Neuronal stem cell (in vitro differentiated cells): ENCODE data around the gene PA2G4.
"Not testable (repeated sequence)": the region's sequence is repeated elsewhere in the genome, so short reads cannot be mapped to it uniquely, and the experiment has no call there.

Experiments used
- DNase-seq: peaks from one replicate; pipeline ENCODE4 v3.0.0-alpha.2; 2013; ENCODE audit warnings: low spot score
- H2AFZ ChIP-seq: one replicate; pipeline ENCODE4 v1.6.1; 2013; ENCODE audit warnings: mild to moderate bottlenecking, low read length, inconsistent platforms
- H2AK5ac ChIP-seq: 2 replicates; pipeline ENCODE4 v1.6.1; 2013; ENCODE audit warnings: low read depth, mild to moderate bottlenecking, inconsistent platforms, low read length, moderate library complexity, mixed read lengths
- H2BK120ac ChIP-seq: 2 replicates; pipeline ENCODE4 v1.6.1; 2013; ENCODE audit warnings: low read depth, mild to moderate bottlenecking, inconsistent platforms, low read length, moderate library complexity, mixed read lengths
- H2BK12ac ChIP-seq: one replicate; pipeline ENCODE4 v1.6.1; 2013; ENCODE audit warnings: low read length, inconsistent platforms
- H2BK15ac ChIP-seq: 2 replicates; pipeline ENCODE4 v1.6.1; 2013; ENCODE audit warnings: mild to moderate bottlenecking, low read length, inconsistent platforms, mixed read lengths
- H2BK5ac ChIP-seq: one replicate; pipeline ENCODE4 v1.6.1; 2013; ENCODE audit warnings: inconsistent platforms, mild to moderate bottlenecking, low read length, moderate library complexity
- H3K14ac ChIP-seq: one replicate; pipeline ENCODE4 v1.6.1; 2013; ENCODE audit warnings: low read length, inconsistent platforms
- H3K18ac ChIP-seq: 2 replicates; pipeline ENCODE4 v1.6.1; 2013; ENCODE audit warnings: low read length, inconsistent platforms
- H3K23ac ChIP-seq: 2 replicates; pipeline ENCODE4 v1.6.1; 2013; ENCODE audit warnings: low read depth, mild to moderate bottlenecking, mixed read lengths, low read length, inconsistent platforms; ENCODE audit not compliant: poor library complexity
- H3K27ac ChIP-seq: replicated peaks from 3 replicates; pipeline ENCODE4 v1.5.1; 2013; ENCODE audit warnings: low read length, inconsistent platforms
- H3K27me3 ChIP-seq, 3 experiments: 2 replicates each; pipeline ENCODE4 v1.6.1; 2013; ENCODE audit warnings: low read length in 3 of 3, mild to moderate bottlenecking in 2 of 3, inconsistent platforms in 1 of 3, low read depth in 1 of 3, mixed read lengths in 1 of 3, moderate library complexity in 1 of 3; ENCODE audit not compliant: control insufficient read depth in 3 of 3, insufficient read depth in 3 of 3
- H3K36me3 ChIP-seq, 2 donors: replicated peaks in 1 of 2; 2 replicates each; pipeline ENCODE4 v1.6.1; 2013; ENCODE audit warnings: low read length in 2 of 2; ENCODE audit not compliant: control insufficient read depth in 2 of 2, insufficient read depth in 2 of 2
- H3K4ac ChIP-seq: 2 replicates; pipeline ENCODE4 v1.6.1; 2013; ENCODE audit warnings: inconsistent platforms, mild to moderate bottlenecking, low read length, moderate library complexity
- H3K4me1 ChIP-seq, 2 donors: 1 replicate in 1 of 2; 2 replicates in 1 of 2; pipeline ENCODE4 v1.6.1; 2013; ENCODE audit warnings: low read length in 2 of 2, low read depth in 1 of 2; ENCODE audit not compliant: control insufficient read depth in 2 of 2, insufficient read depth in 1 of 2
- H3K4me2 ChIP-seq: one replicate; pipeline ENCODE4 v1.6.1; 2013; ENCODE audit warnings: mild to moderate bottlenecking, low read length, inconsistent platforms; ENCODE audit not compliant: insufficient read depth, poor library complexity, severe bottlenecking
- H3K4me3 ChIP-seq, 2 donors: 2 replicates each; pipeline ENCODE4 v1.5.1; 2013; ENCODE audit warnings: low read length in 2 of 2, mild to moderate bottlenecking in 2 of 2, inconsistent platforms in 1 of 2, moderate library complexity in 1 of 2
- H3K79me1 ChIP-seq: one replicate; pipeline ENCODE4 v1.6.1; 2013; ENCODE audit warnings: low read depth, mild to moderate bottlenecking, inconsistent platforms, low read length, moderate library complexity
- H3K9ac ChIP-seq: one replicate; pipeline ENCODE4 v1.6.1; 2013; ENCODE audit warnings: mild to moderate bottlenecking, low read depth, low read length, inconsistent platforms; ENCODE audit not compliant: poor library complexity
- H3K9me3 ChIP-seq, 2 donors: replicated peaks in 1 of 2; 2 replicates each; pipeline versions ENCODE3 to v1.6.1; 2013; ENCODE audit warnings: low read length in 2 of 2, mild to moderate bottlenecking in 2 of 2, inconsistent platforms in 1 of 2, low read depth in 1 of 2, mixed read lengths in 1 of 2, moderate library complexity in 1 of 2; ENCODE audit not compliant: control insufficient read depth in 2 of 2, insufficient read depth in 1 of 2
- H4K8ac ChIP-seq: one replicate; pipeline ENCODE4 v1.6.1; 2013; ENCODE audit warnings: low read depth, mild to moderate bottlenecking, inconsistent platforms, low read length, moderate library complexity
- H4K91ac ChIP-seq: one replicate; pipeline ENCODE4 v1.6.1; 2013; ENCODE audit warnings: low read length, low read depth, mild to moderate bottlenecking, inconsistent platforms; ENCODE audit not compliant: poor library complexity
- WGBS, 2 donors: extraction: QIAGEN DNeasy Blood & Tissue Kit; methylation state at CpG; one replicate each; pipeline ENCODE4 v1.1.7; 2013; ENCODE audit warnings: missing lambda C conversion rate in 2 of 2, mixed read lengths in 1 of 2; ENCODE audit not compliant: insufficient read length in 2 of 2, insufficient replicate concordance in 1 of 2; ENCODE audit errors: extremely low coverage in 2 of 2; 5-methylcytosine and 5-hydroxymethylcytosine counted together

The PA2G4 gene

DNA sequence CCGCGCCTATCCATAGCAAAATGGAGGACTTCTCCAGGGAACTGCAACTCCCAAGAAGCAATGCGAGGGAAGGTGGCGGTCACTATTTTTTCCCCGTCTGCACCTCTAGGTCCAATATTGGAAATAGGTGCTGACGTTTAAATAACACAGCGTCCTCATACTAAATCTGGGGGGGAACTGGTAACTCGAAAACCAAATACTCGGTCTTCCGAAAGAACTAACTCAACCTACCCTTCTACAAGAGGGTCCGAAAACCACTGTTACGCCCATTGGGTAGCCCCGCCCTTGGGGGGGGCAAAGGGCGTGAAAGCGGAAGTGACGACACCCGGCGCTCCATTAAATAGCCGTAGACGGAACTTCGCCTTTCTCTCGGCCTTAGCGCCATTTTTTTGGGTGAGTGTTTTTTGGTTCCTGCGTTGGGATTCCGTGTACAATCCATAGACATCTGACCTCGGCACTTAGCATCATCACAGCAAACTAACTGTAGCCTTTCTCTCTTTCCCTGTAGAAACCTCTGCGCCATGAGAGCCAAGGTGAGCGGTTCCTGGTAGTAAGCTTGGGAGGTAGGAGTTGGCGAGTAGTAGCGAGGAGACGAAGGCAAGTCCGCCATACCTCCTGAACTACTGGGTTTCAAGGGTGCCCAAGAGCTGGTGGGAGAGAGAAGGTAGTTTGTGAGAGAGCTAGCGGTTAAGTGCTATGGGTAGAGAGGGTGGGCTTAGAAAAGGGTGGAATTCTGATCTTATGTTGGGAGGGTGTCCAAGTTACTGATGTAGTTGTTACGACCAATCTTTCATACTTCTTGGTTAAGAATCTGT lies 12.1 kb downstream of the PA2G4 start, which contains the start of gene RPL41:
RPL41 (plus strand) TSS at position 367 of the 815 bp plus-strand sequence.
- Histone ChIP-seq H3K4ac (no peak within 1 kb of the TSS), H3K4me2 (peak within 1 kb of the TSS; percentile 72), H3K4me1 (peaks cover 6 to 16% of the 10 kb centered on the region in 2 donors), H4K8ac (no peak within 1 kb of the TSS), H3K9me3 (peaks cover 0 to 7% of the 10 kb centered on the region in 2 donors), H2AFZ (peak within 1 kb of the TSS; percentile 81), H3K27ac (peak within 1 kb of the TSS; percentile 70), H3K23ac (peak within 1 kb of the TSS; percentile 17), H3K9ac (peak within 1 kb of the TSS; percentile 78), H2BK15ac (no peak within 1 kb of the TSS), H3K14ac (no peak within 1 kb of the TSS), H4K91ac (no peak within 1 kb of the TSS), H2BK5ac (no peak within 1 kb of the TSS), H3K27me3 (no peaks in the 10 kb centered on the region), H3K36me3 (peaks cover 25 to 57% of the 10 kb centered on the region in 2 donors), H2BK12ac (peak within 1 kb of the TSS; percentile 35), H3K4me3 (peak within 1 kb of the TSS; percentile 67 to 83), H2BK120ac (no peak within 1 kb of the TSS), H3K79me1 (no peaks in the 10 kb centered on the region), H3K18ac (peak within 1 kb of the TSS; percentile 32), H2AK5ac (no peak within 1 kb of the TSS)
- DNase-seq: peak; percentile 95
- no CpG with 5 or more reads among the region's 34 CpGs for WGBS, 2 donors

- H3K27me3 ChIP-seq, H3K18ac ChIP-seq, H3K9me3 ChIP-seq, H2BK5ac ChIP-seq, H4K91ac ChIP-seq, H2BK12ac ChIP-seq, H2AK5ac ChIP-seq, H2BK120ac ChIP-seq, H3K14ac ChIP-seq, H3K23ac ChIP-seq, H4K8ac ChIP-seq, DNase-seq, H2AFZ ChIP-seq, H2BK15ac ChIP-seq, H3K79me1 ChIP-seq, H3K4ac ChIP-seq: not testable (repeated sequence)
- H3K4me1 ChIP-seq: peaks cover 6 to 16% of the 10 kb centered on the region in 2 donors
- H3K4me2 ChIP-seq: peak overlapping the region; percentile 72
- H3K27ac ChIP-seq: peak overlapping the region; percentile 70
- no CpG with 5 or more reads among the region's 16 CpGs for WGBS, 2 donors
- peak overlapping the region; percentile 75 to 83 for H3K4me3 ChIP-seq
- peaks cover 24 to 58% of the 10 kb centered on the region in 2 donors for H3K36me3 ChIP-seq
- H3K9ac ChIP-seq: peak overlapping the region; percentile 78
Measured at GRCh38 chr12:56117082-56117706, 12.8 kb downstream of the PA2G4 start.

- H3K23ac ChIP-seq: peak within 1 kb of the TSS; percentile 97
- peak within 1 kb of the TSS; percentile 75 to 89 for H3K4me3 ChIP-seq
- H3K4me1 ChIP-seq: peaks cover 6 to 16% of the 10 kb centered on the region in 2 donors
- H2AK5ac ChIP-seq: no peak within 1 kb of the TSS
- no peak within 1 kb of the TSS for H4K8ac ChIP-seq
- H4K91ac ChIP-seq: no peak within 1 kb of the TSS
- H3K18ac ChIP-seq: peak within 1 kb of the TSS; percentile 94
- H3K9ac ChIP-seq: peak within 1 kb of the TSS; percentile 94
- H3K14ac ChIP-seq: no peak within 1 kb of the TSS
- no CpG with 5 or more reads among the region's 61 CpGs for WGBS, 2 donors
- H2BK15ac ChIP-seq: no peak within 1 kb of the TSS
- H2BK12ac ChIP-seq: no peak within 1 kb of the TSS
- no peak within 1 kb of the TSS for H2BK120ac ChIP-seq
- peaks cover 0 to 7% of the 10 kb centered on the region in 2 donors for H3K9me3 ChIP-seq
- no peaks in the 10 kb centered on the region for H3K79me1 ChIP-seq
- no peak within 1 kb of the TSS for H2BK5ac ChIP-seq
- peak within 1 kb of the TSS; percentile 84 for H2AFZ ChIP-seq
- no peak within 1 kb of the TSS for H3K4ac ChIP-seq
- no peaks in the 10 kb centered on the region for H3K27me3 ChIP-seq
- DNase-seq: peak; percentile 98
- H3K36me3 ChIP-seq: peaks cover 18 to 51% of the 10 kb centered on the region in 2 donors
- peak within 1 kb of the TSS; percentile 79 for H3K4me2 ChIP-seq
- peak within 1 kb of the TSS; percentile 71 for H3K27ac ChIP-seq
Measured at GRCh38 chr12:56117778-56118687, 13.7 kb downstream of the PA2G4 start, which contains the start of gene ZC3H10. TSS of gene ZC3H10 (plus strand) at chr12:56118266. CDS start at chr12:56120563, 2,297 bp downstream.
